Endothelial cell of umbilical vein (primary cell): ENCODE results near the gene PRIM1. TPM values are rescaled to one million over a fixed set of nuclear protein-coding genes. Genes with fewer than 3 reads are reported as not detected.

Experiments used
- BruUV-seq: library from RNA; stranded (reverse); fragments of 400-500 nt; replicated peaks from 2 replicates; lab custom pipeline; 2021; lab: Mats Ljungman, UMichigan
- CTCF ChIA-PET: fragments of 300-600, 350-600 bp; sonication (Branson Sonifier 250); formaldehyde crosslinking; loops from one replicate; lab custom pipeline; 2021; ENCODE audit warnings: antibody characterized with exemption, inconsistent platforms; lab: Charles Lee
- POLR2A ChIA-PET: fragments of 300-600, 350-600 bp; sonication (Branson Sonifier 250); formaldehyde crosslinking; loops from one replicate; lab custom pipeline; 2021; ENCODE audit warnings: antibody characterized with exemption, inconsistent platforms; lab: Charles Lee
- DNase-seq: peaks from one replicate; pipeline ENCODE4 v3.0.0-alpha.2; 2011; ENCODE audit warnings: low read depth, low spot score
- FAIRE-seq: peaks from 2 replicates; lab custom pipeline; 2011; peaks lifted over from hg19 to GRCh38; lab: Jason Lieb, UNC
- H2AFZ ChIP-seq: 2 replicates; pipeline ENCODE4 v1.6.0; 2012; ENCODE audit warnings: low read depth, low read length, control low read depth, inconsistent platforms
- H3K27ac ChIP-seq: 2 replicates; pipeline ENCODE4 v1.5.1; 2011; ENCODE audit warnings: low read depth, mild to moderate bottlenecking, control low read depth, low read length, moderate library complexity; ENCODE audit not compliant: insufficient read depth
- H3K27me3 ChIP-seq, 2 experiments: 2 replicates each; pipeline versions ENCODE4 v1.6.0 to v1.6.1; 2011; ENCODE audit warnings: low read length in 2 of 2, mixed read lengths in 1 of 2; ENCODE audit not compliant: control insufficient read depth in 2 of 2, insufficient read depth in 2 of 2
- H3K36me3 ChIP-seq, 2 experiments: 2 replicates in 1 of 2; 3 replicates in 1 of 2; pipeline ENCODE4 v1.5.1; 2011; ENCODE audit warnings: low read length in 2 of 2, mild to moderate bottlenecking in 1 of 2, moderate library complexity in 1 of 2; ENCODE audit not compliant: control insufficient read depth in 2 of 2, insufficient read depth in 2 of 2; ENCODE audit errors: extremely low read depth in 1 of 2
- H3K4me1 ChIP-seq: 3 replicates; pipeline ENCODE4 v1.5.1; 2011; ENCODE audit warnings: mild to moderate bottlenecking, low read length; ENCODE audit not compliant: control insufficient read depth, insufficient read depth; ENCODE audit errors: extremely low read depth
- H3K4me2 ChIP-seq: 2 replicates; pipeline ENCODE4 v1.6.1; 2011; ENCODE audit warnings: low read length, control low read depth, mixed read lengths; ENCODE audit not compliant: insufficient read depth
- H3K4me3 ChIP-seq, 3 experiments: fragments of 200-600 bp in 1 of 3; sonication (generic), shearing (Covaris generic) in 1 of 3; replicated peaks in 1 of 3; 2 replicates each; pipeline ENCODE4 v1.5.1; 2011 to 2016; ENCODE audit warnings: control low read depth in 3 of 3, low read length in 3 of 3, mild to moderate bottlenecking in 2 of 3, inconsistent platforms in 1 of 3, low read depth in 1 of 3, moderate library complexity in 1 of 3; ENCODE audit not compliant: insufficient read depth in 1 of 3
- H3K79me2 ChIP-seq: 2 replicates; pipeline ENCODE4 v1.6.0; 2012; ENCODE audit warnings: low read length, inconsistent platforms; ENCODE audit not compliant: control insufficient read depth, insufficient read depth
- H3K9ac ChIP-seq: replicated peaks from 2 replicates; pipeline ENCODE3; 2011; ENCODE audit warnings: low read length, control low read depth; ENCODE audit not compliant: insufficient read depth; ENCODE audit errors: extremely low read depth
- H3K9me1 ChIP-seq: replicated peaks from 3 replicates; pipeline ENCODE4 v1.6.0; 2011; ENCODE audit warnings: mild to moderate bottlenecking, low read length; ENCODE audit not compliant: control insufficient read depth, insufficient read depth; ENCODE audit errors: extremely low read depth
- H3K9me3 ChIP-seq: replicated peaks from 2 replicates; pipeline ENCODE4 v1.5.1; 2012; ENCODE audit warnings: low read length, inconsistent platforms; ENCODE audit not compliant: control insufficient read depth, insufficient read depth
- H4K20me1 ChIP-seq: replicated peaks from 2 replicates; pipeline ENCODE3; 2011; ENCODE audit warnings: mild to moderate bottlenecking, low read length; ENCODE audit not compliant: control insufficient read depth, insufficient read depth; ENCODE audit errors: extremely low read depth
- CTCF ChIP-seq, 2 donors: IDR thresholded peaks; 1 replicate in 1 of 2; 2 replicates in 1 of 2; pipeline ENCODE4 v1.5.1; 2011; ENCODE audit warnings: low read length in 2 of 2, mild to moderate bottlenecking in 2 of 2, moderate library complexity in 2 of 2, control low read depth in 1 of 2, inconsistent platforms in 1 of 2, low read depth in 1 of 2; ENCODE audit not compliant: insufficient read depth in 1 of 2; ENCODE audit errors: extremely low read depth in 1 of 2
- EZH2 ChIP-seq: IDR thresholded peaks from 2 replicates; pipeline ENCODE4 v1.6.1; 2012; ENCODE audit warnings: borderline replicate concordance, low read depth, mild to moderate bottlenecking, moderate library complexity, low read length, inconsistent platforms; ENCODE audit not compliant: severe bottlenecking
- FOS ChIP-seq: IDR thresholded peaks from 2 replicates; pipeline ENCODE4 v1.6.1; 2011; ENCODE audit warnings: mild to moderate bottlenecking, low read length, moderate library complexity, borderline replicate concordance; ENCODE audit not compliant: insufficient read depth
- GATA2 ChIP-seq: IDR thresholded peaks from 2 replicates; pipeline ENCODE4 v1.7.0; 2011; ENCODE audit warnings: low read depth, mild to moderate bottlenecking, moderate library complexity, mixed read lengths, low read length; ENCODE audit not compliant: insufficient read length, insufficient read depth
- JUN ChIP-seq: IDR thresholded peaks from 2 replicates; pipeline ENCODE4 v1.6.1; 2011; ENCODE audit warnings: borderline replicate concordance, low read depth; ENCODE audit not compliant: insufficient read length, insufficient read depth
- MAX ChIP-seq: IDR thresholded peaks from 2 replicates; pipeline ENCODE4 v1.6.1; 2011; ENCODE audit not compliant: insufficient read depth, insufficient read length
- MYC ChIP-seq: IDR thresholded peaks from one replicate; pipeline ENCODE4 v1.6.1; 2011; ENCODE audit warnings: mild to moderate bottlenecking, low read depth, low read length
- POLR2A ChIP-seq: IDR thresholded peaks from 2 replicates; pipeline ENCODE4 v1.6.1; 2012; ENCODE audit warnings: low read depth, mild to moderate bottlenecking, control low read depth, low read length
- POLR2AphosphoS5 ChIP-seq: IDR thresholded peaks from 2 replicates; pipeline ENCODE4 v1.6.1; 2012; ENCODE audit warnings: low read depth, mild to moderate bottlenecking, control low read depth, low read length, moderate library complexity; ENCODE audit not compliant: insufficient read depth
- dilution Hi-C: fragments of 300-500 bp; cut with MboI; formaldehyde crosslinking; loops from one replicate; pipeline ENCODE4 v1.15.0; 2019; ENCODE audit warnings: low sequenced_read_pairs; ENCODE audit not compliant: extremely low pct_ligation_motif_present
- intact Hi-C: fragments of 100-400 bp; cut with micrococcal nuclease; formaldehyde crosslinking; loops from one replicate; pipeline ENCODE4 v1.10.0; 2022
- polyA plus RNA-seq, 4 experiments: library from polyadenylated mRNA; depleted of rRNA in 3 of 4; stranded (reverse) in 3 of 4; unstranded in 1 of 4; fragments of >200 nt; gene quantifications; 2 replicates each; pipeline versions ENCODE4 v1.2.1 to v1.2.3, GENCODE V29; 2011 to 2012; ENCODE audit warnings: missing spikeins in 1 of 4
- total RNA-seq: library from RNA; stranded (reverse); gene quantifications from 2 replicates; pipeline ENCODE4 v1.2.3, GENCODE V29; 2021

Gene PRIM1
- total and polyA plus RNA-seq, 2 donors (not counting 3 experiments of a cell fraction or from before 2014, with no cell fraction given), result 10.9 to 12.1 TPM

GRCh38 chr12:56716933-56717880, 34.9 kb downstream of the PRIM1 start:
- no peak for DNase-seq
- no peak overlapping the region for H3K4me2 ChIP-seq
- peaks cover 72% of the 10 kb centered on the region for H3K79me2 ChIP-seq
- H4K20me1 ChIP-seq, result peaks cover 2% of the 10 kb centered on the region
- H3K9ac ChIP-seq, result no peak overlapping the region
- dilution Hi-C loops (no loop called here), intact Hi-C loops (no loop called here)
- FAIRE-seq, result no peak
- TF ChIP-seq CTCF (IDR thresholded peaks at IDR 0.05; ENCODE audit: extremely low read depth in 1 of 2, insufficient read depth in 1 of 2, low read depth in 1 of 2, low read length in 2 of 2) (no peak), MAX (no peak), JUN (no peak), POLR2A (no peak), POLR2AphosphoS5 (no peak), EZH2 (no peak), GATA2 (no peak), FOS (no peak), MYC (no peak)
- no peak overlapping the region for H3K27ac ChIP-seq
- no peaks in the 10 kb centered on the region for H3K27me3 ChIP-seq
- ChIA-PET CTCF (interaction anchor here (0.7 to 1.0 kb wide), 2 partner anchors 8 to 19 kb away, joined by 3 read pairs; partner anchors contain the start of gene NACA), POLR2A (interaction anchor here (0.7 to 2.1 kb wide), 2 partner anchors 8 to 760 kb away, joined by 3 to 8 read pairs; partner anchors contain the start of gene NACA)
- no TSS peak for BruUV-seq
- no peaks in the 10 kb centered on the region for H3K9me1 ChIP-seq
- H3K9me3 ChIP-seq, result no peaks in the 10 kb centered on the region
- H3K36me3 ChIP-seq, result peaks cover 34 to 37% of the 10 kb centered on the region in 2 experiments
- H2AFZ ChIP-seq, result no peak overlapping the region
- H3K4me1 ChIP-seq, result peaks cover 19% of the 10 kb centered on the region
- no peak overlapping the region for H3K4me3 ChIP-seq
